Tibial nerve (tissue), 4 donors: ENCODE results near the gene WNT9B. TPM values are rescaled to one million over a fixed set of nuclear protein-coding genes. Genes with fewer than 3 reads are reported as not detected.

Experiments used
- DNase-seq, 2 donors: peaks; one replicate each; pipeline ENCODE4 v3.0.0-alpha.2; 2019; ENCODE audit warnings: low spot score in 2 of 2
- H3K27ac ChIP-seq, 4 donors: fragments of 200-600 bp; sonication (generic) in 3 of 4; one replicate each; pipeline ENCODE4 v1.5.1; 2017 to 2019; ENCODE audit warnings: mild to moderate bottlenecking in 1 of 4
- H3K27me3 ChIP-seq, 2 donors: fragments of 200-600 bp; sonication (generic) in 1 of 2; one replicate each; pipeline versions ENCODE4 v1.5.1 to v1.6.0; 2017 to 2019
- H3K36me3 ChIP-seq, 3 donors: fragments of 200-600 bp; sonication (generic); one replicate each; pipeline ENCODE4 v1.5.1; 2018 to 2019
- H3K4me1 ChIP-seq, 4 donors: fragments of 200-600 bp; sonication (generic) in 3 of 4; one replicate each; pipeline ENCODE4 v1.5.1; 2017 to 2019
- H3K4me3 ChIP-seq, 4 donors: fragments of 200-600 bp; sonication (generic) in 3 of 4; one replicate each; pipeline ENCODE4 v1.5.1; 2017 to 2019; ENCODE audit warnings: mild to moderate bottlenecking in 1 of 4, moderate library complexity in 1 of 4
- H3K9me3 ChIP-seq, 4 donors: fragments of 200-600 bp; sonication (generic) in 3 of 4; one replicate each; pipeline ENCODE4 v1.5.1; 2017 to 2019
- EP300 ChIP-seq, 2 donors: sonication (generic); formaldehyde crosslinking; IDR thresholded peaks; one replicate each; pipeline ENCODE4 v1.6.1; 2017; ENCODE audit warnings: antibody characterized with exemption in 2 of 2, mild to moderate bottlenecking in 1 of 2
- POLR2A ChIP-seq, 2 donors: fragments of 450-650 bp; IDR thresholded peaks; one replicate each; pipeline ENCODE4 v1.6.1; 2017; ENCODE audit warnings: antibody characterized with exemption in 2 of 2, mild to moderate bottlenecking in 2 of 2, moderate library complexity in 2 of 2
- WGBS, 2 donors: methylation state at CpG; one replicate each; pipeline ENCODE4 v1.1.5; 2018; 5-methylcytosine and 5-hydroxymethylcytosine counted together
- total RNA-seq, 4 donors: library from RNA; depleted of rRNA; stranded (reverse); fragments of >200 nt; gene quantifications; one replicate each; pipeline ENCODE4 v1.1.0, GENCODE V29; 2016
- TF ChIP-seq, protein P1 (sequence below), 5 experiments: fragments of 200-600 bp in 3 of 5; fragments of 450-650 bp in 2 of 5; sonication (generic) in 3 of 5; IDR thresholded peaks; one replicate each; pipeline ENCODE4 v1.5.1; 2016 to 2019; ENCODE audit warnings: antibody characterized with exemption in 5 of 5, mild to moderate bottlenecking in 3 of 5, moderate library complexity in 2 of 5

Gene WNT9B
- total RNA-seq, 4 donors from 2014 or later, result 0.78 to 0.90 TPM; not detected in 2

DNA sequence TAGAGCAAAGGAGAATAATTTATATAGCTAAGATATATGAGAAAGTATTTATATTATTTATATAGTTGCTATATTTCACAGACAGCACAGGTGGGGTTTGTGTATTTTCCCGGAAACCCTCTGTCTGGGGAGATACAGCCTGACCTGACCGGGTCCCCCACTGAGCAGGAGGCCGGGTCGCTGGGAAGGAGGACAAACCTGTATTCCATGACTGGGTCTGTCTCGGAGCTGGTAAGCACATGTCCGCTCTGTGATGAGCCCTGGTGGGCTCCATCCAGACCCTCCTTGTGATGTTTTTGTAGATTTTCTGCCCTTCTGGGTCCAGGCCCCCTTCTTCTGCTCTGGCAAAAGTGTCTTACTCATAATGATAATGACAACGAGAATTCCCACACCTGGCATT, 27.7 kb downstream of the WNT9B start:
- no peaks in the 10 kb centered on the region for H3K9me3 ChIP-seq
- no peaks in the 10 kb centered on the region for H3K36me3 ChIP-seq
- peaks cover 0 to 7% (median 0%) of the 10 kb centered on the region in 4 donors for H3K4me1 ChIP-seq
- H3K4me3 ChIP-seq, result no peak overlapping the region
- DNase-seq, result no peak
- WGBS, 2 donors, result 78 to 80% methylated on average over 7 of the region's 7 CpGs
- peaks cover 0 to 7% of the 10 kb centered on the region in 2 donors for H3K27me3 ChIP-seq
- H3K27ac ChIP-seq, result no peak overlapping the region
- TF ChIP-seq EP300 (IDR thresholded peaks at IDR 0.05) (no peak), POLR2A (IDR thresholded peaks at IDR 0.05) (no peak)
- TF ChIP-seq, protein P1, sequence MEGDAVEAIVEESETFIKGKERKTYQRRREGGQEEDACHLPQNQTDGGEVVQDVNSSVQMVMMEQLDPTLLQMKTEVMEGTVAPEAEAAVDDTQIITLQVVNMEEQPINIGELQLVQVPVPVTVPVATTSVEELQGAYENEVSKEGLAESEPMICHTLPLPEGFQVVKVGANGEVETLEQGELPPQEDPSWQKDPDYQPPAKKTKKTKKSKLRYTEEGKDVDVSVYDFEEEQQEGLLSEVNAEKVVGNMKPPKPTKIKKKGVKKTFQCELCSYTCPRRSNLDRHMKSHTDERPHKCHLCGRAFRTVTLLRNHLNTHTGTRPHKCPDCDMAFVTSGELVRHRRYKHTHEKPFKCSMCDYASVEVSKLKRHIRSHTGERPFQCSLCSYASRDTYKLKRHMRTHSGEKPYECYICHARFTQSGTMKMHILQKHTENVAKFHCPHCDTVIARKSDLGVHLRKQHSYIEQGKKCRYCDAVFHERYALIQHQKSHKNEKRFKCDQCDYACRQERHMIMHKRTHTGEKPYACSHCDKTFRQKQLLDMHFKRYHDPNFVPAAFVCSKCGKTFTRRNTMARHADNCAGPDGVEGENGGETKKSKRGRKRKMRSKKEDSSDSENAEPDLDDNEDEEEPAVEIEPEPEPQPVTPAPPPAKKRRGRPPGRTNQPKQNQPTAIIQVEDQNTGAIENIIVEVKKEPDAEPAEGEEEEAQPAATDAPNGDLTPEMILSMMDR (IDR thresholded peaks at IDR 0.05), result no peak

DNA sequence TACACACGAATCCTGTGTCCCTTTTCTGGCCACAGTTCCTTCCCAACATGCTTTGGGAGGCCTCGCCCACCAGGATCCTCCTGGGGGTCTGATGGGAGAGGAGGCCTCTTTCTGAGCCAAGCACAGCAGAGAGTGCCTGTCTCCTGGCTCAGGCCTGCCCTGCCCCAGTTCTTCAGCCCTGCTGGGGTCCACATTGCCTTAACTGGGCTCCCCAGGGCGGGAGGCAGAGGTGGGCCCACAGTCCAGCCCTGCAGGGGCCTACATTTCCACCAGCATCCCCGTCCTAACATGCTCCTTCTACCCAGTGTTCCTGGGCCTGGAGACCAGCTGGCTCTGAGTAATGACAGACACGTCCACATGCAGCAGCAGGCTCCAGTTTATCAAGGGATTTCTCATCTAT, 29.6 kb downstream of the WNT9B start:
- no peak for DNase-seq
- TF ChIP-seq POLR2A (IDR thresholded peaks at IDR 0.05) (no peak), EP300 (IDR thresholded peaks at IDR 0.05) (no peak)
- TF ChIP-seq, protein P1 (IDR thresholded peaks at IDR 0.05), result no peak
- 65 to 66% methylated on average over 4 to 5 of the region's 5 CpGs for WGBS, 2 donors
- no peaks in the 10 kb centered on the region for H3K9me3 ChIP-seq
- peaks cover 0 to 7% (median 0%) of the 10 kb centered on the region in 4 donors for H3K4me1 ChIP-seq
- H3K36me3 ChIP-seq, result no peaks in the 10 kb centered on the region
- peaks cover 0 to 20% of the 10 kb centered on the region in 2 donors for H3K27me3 ChIP-seq
- H3K4me3 ChIP-seq, result no peak overlapping the region
- H3K27ac ChIP-seq, result no peak overlapping the region

DNA sequence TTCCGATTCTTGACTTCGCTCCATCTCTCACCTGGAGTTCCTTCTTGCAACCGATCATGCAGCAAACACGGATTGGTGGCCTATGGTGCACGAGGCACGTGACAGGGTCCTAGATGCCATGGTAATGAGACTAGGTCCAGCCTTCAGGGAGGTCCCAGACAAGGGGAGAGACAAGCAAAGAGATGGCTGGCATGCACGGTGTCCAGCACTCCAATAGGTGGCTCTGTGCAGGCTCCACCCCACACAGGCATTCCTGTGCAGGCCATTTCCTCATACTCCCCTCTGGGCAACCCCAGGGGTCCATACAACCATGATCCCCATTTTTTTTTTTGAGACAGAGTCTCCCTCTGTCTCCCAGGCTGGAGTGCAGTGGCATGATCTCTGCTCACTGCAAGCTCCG, 31.3 kb downstream of the WNT9B start:
- Histone ChIP-seq H3K27ac (no peak overlapping the region), H3K4me1 (no peaks in the 10 kb centered on the region), H3K9me3 (no peaks in the 10 kb centered on the region), H3K36me3 (no peaks in the 10 kb centered on the region), H3K4me3 (no peak overlapping the region), H3K27me3 (peaks cover 0 to 20% of the 10 kb centered on the region in 2 donors)
- TF ChIP-seq, protein P1 (IDR thresholded peaks at IDR 0.05), result no peak
- no peak for TF ChIP-seq POLR2A (IDR thresholded peaks at IDR 0.05)
- no peak for TF ChIP-seq EP300 (IDR thresholded peaks at IDR 0.05)
- DNase-seq, result no peak
- WGBS, 2 donors, result 85 to 86% methylated on average over 8 of the region's 8 CpGs

DNA sequence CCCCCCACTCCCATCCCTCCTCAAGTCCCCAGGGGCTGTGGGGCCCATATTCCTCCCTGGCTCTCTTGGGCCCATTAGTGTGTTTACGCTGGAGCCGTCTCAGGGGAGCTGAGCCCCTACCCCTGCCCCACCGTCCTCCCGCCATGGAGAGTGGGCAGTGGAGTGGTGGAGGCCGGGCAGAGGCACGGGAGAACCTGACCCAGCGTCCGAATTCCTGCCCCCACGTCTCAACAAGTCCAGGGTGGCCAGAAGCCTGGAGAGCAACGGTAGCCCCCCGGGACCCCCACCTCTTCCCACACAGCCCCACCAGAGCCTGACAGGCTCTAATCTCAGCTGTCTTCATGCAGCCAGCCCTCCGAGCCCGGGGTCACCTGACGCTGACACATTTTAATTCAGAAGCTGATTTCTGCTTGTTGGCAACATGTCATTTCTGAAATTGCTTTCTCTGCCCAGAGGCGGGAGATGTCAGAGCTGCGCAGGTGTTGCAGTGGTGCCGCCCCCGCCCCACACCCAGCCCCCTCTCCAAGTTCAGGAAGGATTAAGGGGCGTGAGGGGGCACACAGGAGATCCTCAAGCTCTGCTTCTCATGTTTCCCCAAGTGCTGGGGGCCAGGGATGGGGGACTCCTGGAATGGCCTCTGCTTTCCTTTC, 32.6 kb downstream of the WNT9B start:
- TF ChIP-seq, protein P1 (IDR thresholded peaks at IDR 0.05), result no peak
- TF ChIP-seq EP300 (IDR thresholded peaks at IDR 0.05) (no peak), POLR2A (IDR thresholded peaks at IDR 0.05) (no peak)

DNA sequence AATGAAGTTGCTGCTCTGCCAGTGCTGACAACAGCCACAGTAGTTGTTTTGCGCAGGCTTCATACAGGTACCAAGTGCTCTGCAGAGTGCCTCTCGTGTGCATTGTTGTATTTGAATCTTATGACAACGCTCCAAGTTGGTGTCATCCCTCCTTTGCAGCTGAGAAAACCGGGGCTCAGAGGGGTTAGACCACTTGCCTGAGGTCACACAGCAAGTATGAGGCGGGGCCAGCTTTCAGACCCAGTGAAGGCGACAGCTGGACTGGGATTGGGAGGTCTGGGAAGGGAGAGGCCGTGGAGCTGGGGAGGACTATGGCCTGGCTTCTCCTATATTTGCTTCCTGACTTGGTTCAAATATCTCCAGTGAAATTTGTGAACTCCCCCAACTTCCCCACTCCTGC, 33.2 kb downstream of the WNT9B start:
- 86 to 89% methylated on average over 5 to 7 of the region's 7 CpGs for WGBS, 2 donors
- Histone ChIP-seq H3K27ac (no peak overlapping the region), H3K4me1 (no peaks in the 10 kb centered on the region), H3K27me3 (peaks cover 0 to 27% of the 10 kb centered on the region in 2 donors), H3K4me3 (no peak overlapping the region), H3K36me3 (no peaks in the 10 kb centered on the region), H3K9me3 (no peaks in the 10 kb centered on the region)
- TF ChIP-seq, protein P1 (IDR thresholded peaks at IDR 0.05), result no peak
- no peak for DNase-seq

More for the DNA sequence above, 32.6 kb downstream of the WNT9B start:
- Histone ChIP-seq H3K4me3 (no peak overlapping the region), H3K27ac (no peak overlapping the region), H3K27me3 (peaks cover 0 to 26% of the 10 kb centered on the region in 2 donors), H3K36me3 (no peaks in the 10 kb centered on the region), H3K9me3 (no peaks in the 10 kb centered on the region), H3K4me1 (no peaks in the 10 kb centered on the region)
- no peak for DNase-seq
- WGBS, 2 donors, result 40 to 43% methylated on average over 17 to 19 of the region's 19 CpGs
